Breast epithelium (tissue), 3 donors: ENCODE data around the gene LTO1.

ENCODE experiments used
- CTCF ChIP-seq, 3 donors: fragments of 450-650 bp; IDR thresholded peaks; one replicate each; pipeline ENCODE4 v1.5.1; 2016 to 2017; ENCODE audit warnings: antibody characterized with exemption in 3 of 3, mild to moderate bottlenecking in 3 of 3, moderate library complexity in 3 of 3
- POLR2A ChIP-seq: fragments of 450-650 bp; IDR thresholded peaks from one replicate; pipeline ENCODE4 v1.6.1; 2016; ENCODE audit warnings: antibody characterized with exemption, mild to moderate bottlenecking, moderate library complexity

GRCh38 chr11:69617682-69618081 lies 57.5 kb downstream of the LTO1 start:
- TF ChIP-seq CTCF (IDR thresholded peaks at IDR 0.05), result no peak
- TF ChIP-seq POLR2A, result no peak
